Thyroid gland (tissue), 4 donors: Measurements from ENCODE around the gene CRISPLD2.

Source experiments
- CTCF ChIP-seq, 6 experiments: fragments of 200-600 bp in 3 of 6; fragments of 450-650 bp in 3 of 6; sonication (generic) in 3 of 6; IDR thresholded peaks; one replicate each; pipeline ENCODE4 v1.5.1; 2016 to 2019; ENCODE audit warnings: antibody characterized with exemption in 6 of 6, mild to moderate bottlenecking in 2 of 6, inconsistent platforms in 1 of 6, moderate library complexity in 1 of 6
- POLR2A ChIP-seq, 2 donors: fragments of 450-650 bp; IDR thresholded peaks; one replicate each; pipeline ENCODE4 v1.6.1; 2017; ENCODE audit warnings: antibody characterized with exemption in 2 of 2, mild to moderate bottlenecking in 2 of 2, moderate library complexity in 1 of 2

- TF ChIP-seq CTCF (IDR thresholded peaks at IDR 0.05) = no peak
- no peak for TF ChIP-seq POLR2A (IDR thresholded peaks at IDR 0.05)
Measured at GRCh38 chr16:84803146-84803545, 16.6 kb upstream of the CRISPLD2 start.
